ENCODE results near the gene SOX13.
"Not testable (repeated sequence)": the region's sequence is repeated elsewhere in the genome, so short reads cannot be mapped to it uniquely, and the experiment has no call there.

SOX13 gene

DNA sequence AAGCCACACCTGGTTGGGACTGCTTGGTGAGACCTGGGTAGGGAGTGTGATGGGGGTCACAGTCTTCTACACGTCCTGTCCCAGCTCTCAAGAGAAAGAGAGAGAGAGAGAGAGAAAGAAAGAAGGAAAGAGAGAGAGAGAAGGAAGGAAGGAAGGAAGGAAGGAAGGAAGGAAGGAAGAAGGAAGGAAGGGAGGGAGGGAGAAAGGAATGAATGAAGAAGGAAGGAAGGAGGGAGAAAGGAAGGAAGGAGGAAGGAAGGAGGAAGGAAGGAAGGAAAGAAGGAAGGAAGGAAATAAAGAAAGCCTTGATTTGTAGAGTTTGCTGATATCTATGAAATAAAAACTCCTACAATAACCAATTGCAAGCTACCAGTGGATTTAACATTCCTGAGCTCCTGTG is 28.5 kb upstream of the SOX13 start:
- Histone ChIP-seq H3K4me1 (ENCODE audit: insufficient read depth, low read length) (no peaks in the 10 kb centered on the region; the same call in 1 of the 2 replicates), H3K9me3 (ENCODE audit: control insufficient read depth, insufficient read depth, low read length) (no peaks in the 10 kb centered on the region), H3K36me3 (ENCODE audit: insufficient read depth, low read length) (no peaks in the 10 kb centered on the region; the same call in 1 of the 2 replicates), H3K9ac (ENCODE audit: low read depth, low read length) (no peak overlapping the region)

DNA sequence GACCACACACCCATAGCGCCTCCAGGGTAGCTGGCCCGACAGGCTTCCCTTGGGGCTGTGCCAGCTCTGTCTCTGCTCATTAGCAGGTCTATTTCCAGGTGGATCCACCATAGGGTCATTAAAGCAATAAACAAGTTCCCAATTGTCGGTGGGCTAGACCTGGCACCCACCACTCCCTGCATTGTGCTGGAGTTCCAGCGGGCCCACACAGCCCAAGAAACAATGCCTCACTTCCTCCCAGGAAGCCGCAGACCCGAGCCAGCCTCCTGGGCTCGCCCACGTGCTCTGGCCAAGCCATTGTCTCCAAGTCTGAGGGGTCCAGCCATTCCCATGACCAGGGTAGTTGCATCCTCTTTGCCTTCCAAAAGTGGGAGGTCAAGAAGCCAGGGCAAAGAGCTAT is 27.5 kb upstream of the SOX13 start:
- no peaks in the 10 kb centered on the region; the same call in 1 of the 2 replicates for H3K4me1 ChIP-seq (ENCODE audit: insufficient read depth, low read length)
- no peaks in the 10 kb centered on the region; the same call in 1 of the 2 replicates for H3K36me3 ChIP-seq (ENCODE audit: insufficient read depth, low read length)
- H3K9me3 ChIP-seq (ENCODE audit: control insufficient read depth, insufficient read depth, low read length): no peaks in the 10 kb centered on the region
- no peak overlapping the region for H3K9ac ChIP-seq (ENCODE audit: low read depth, low read length)

DNA sequence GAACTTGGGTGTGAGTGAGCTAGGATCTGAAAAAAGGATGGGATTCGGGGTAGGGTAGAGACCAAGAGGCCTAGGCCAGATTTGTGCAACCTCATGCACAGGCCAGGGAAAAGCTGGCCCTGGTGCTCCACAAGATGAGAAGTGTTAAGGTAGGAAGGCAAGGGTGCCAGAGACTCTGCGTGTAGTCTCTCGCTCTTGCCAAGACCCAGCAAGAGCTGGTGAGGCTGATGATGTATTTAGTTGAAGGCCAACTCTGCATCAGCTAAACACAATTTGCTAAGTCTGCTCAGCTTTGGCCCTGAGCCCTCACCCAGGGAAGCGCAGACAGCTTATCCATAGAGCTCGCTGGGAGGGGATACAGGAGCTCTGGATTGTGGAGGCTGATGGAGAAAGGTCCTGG is 26.6 kb upstream of the SOX13 start:
- Histone ChIP-seq H3K9me3 (ENCODE audit: control insufficient read depth, insufficient read depth, low read length) (no peaks in the 10 kb centered on the region), H3K36me3 (ENCODE audit: insufficient read depth, low read length) (no peaks in the 10 kb centered on the region; the same call in 1 of the 2 replicates), H3K9ac (ENCODE audit: low read depth, low read length) (no peak overlapping the region), H3K4me1 (ENCODE audit: insufficient read depth, low read length) (no peaks in the 10 kb centered on the region; the same call in 1 of the 2 replicates)

DNA sequence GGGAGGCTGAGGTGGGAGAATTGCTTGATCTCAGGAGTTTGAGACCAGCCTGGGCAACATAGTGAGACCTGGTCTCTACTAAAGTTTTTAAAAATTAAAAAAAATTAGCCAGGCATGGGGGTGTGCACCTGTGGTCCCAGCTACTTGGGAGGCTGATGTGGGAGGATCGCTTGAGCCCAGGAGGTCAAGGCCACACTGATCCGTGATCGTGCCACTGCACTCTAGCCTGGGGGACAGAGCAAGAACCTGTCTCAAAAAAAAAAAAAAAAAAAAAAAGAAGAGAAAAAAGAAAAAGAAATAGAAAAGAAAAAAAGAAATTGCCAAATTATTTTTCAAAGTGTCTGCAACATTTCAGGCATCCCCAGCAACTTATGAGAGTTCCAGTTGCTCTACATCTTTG is 24.1 kb upstream of the SOX13 start:
- not testable (repeated sequence) for H3K36me3 ChIP-seq (ENCODE audit: insufficient read depth, low read length); H3K9me3 ChIP-seq (ENCODE audit: control insufficient read depth, insufficient read depth, low read length); H3K4me1 ChIP-seq (ENCODE audit: insufficient read depth, low read length); H3K9ac ChIP-seq (ENCODE audit: low read depth, low read length)

DNA sequence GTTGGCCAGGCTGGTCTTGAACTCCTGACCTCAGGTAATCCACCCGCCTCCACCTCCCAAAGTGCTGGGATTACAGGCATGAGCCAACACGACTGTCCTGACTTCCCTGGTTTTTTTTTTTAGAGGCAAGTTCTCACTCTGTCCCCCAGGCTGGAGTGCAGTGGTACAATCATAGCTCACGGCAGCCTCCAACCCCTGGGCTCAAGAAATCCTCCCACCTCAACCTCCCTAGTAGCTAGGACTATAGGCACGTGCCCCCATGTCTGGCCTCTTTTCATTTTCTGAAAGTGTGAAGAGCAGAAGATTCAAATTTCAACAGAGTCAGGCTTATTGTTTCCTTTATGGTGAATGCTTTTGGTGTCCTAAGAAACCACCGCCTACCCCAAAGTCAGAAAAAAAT is 21.7 kb upstream of the SOX13 start:
- Histone ChIP-seq H3K4me1 (ENCODE audit: insufficient read depth, low read length) (no peaks in the 10 kb centered on the region), H3K9me3 (ENCODE audit: control insufficient read depth, insufficient read depth, low read length) (no peaks in the 10 kb centered on the region), H3K36me3 (ENCODE audit: insufficient read depth, low read length) (no peaks in the 10 kb centered on the region), H3K9ac (ENCODE audit: low read depth, low read length) (no peak overlapping the region)

DNA sequence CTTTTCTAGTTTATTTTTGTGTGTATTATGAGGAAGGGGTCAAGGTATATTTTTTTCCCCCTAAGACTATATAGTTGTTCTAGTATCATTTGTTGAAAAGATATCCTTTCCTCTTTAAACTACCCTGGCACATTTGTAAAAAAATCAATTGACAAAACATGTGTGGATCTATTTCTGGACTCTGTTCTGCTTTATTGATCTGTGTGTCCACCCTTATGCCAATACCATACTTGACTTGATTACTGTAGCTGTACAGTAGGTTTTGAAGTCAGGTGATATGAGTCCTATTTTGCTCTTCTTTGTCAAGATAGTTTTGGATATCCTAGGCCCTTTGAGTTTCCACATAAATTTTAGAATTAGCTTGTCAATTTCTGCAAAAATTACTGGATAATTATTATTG is 21.2 kb upstream of the SOX13 start:
- Histone ChIP-seq H3K9ac (ENCODE audit: low read depth, low read length) (no peak overlapping the region), H3K36me3 (ENCODE audit: insufficient read depth, low read length) (no peaks in the 10 kb centered on the region), H3K4me1 (ENCODE audit: insufficient read depth, low read length) (no peaks in the 10 kb centered on the region), H3K9me3 (ENCODE audit: control insufficient read depth, insufficient read depth, low read length) (no peaks in the 10 kb centered on the region)

DNA sequence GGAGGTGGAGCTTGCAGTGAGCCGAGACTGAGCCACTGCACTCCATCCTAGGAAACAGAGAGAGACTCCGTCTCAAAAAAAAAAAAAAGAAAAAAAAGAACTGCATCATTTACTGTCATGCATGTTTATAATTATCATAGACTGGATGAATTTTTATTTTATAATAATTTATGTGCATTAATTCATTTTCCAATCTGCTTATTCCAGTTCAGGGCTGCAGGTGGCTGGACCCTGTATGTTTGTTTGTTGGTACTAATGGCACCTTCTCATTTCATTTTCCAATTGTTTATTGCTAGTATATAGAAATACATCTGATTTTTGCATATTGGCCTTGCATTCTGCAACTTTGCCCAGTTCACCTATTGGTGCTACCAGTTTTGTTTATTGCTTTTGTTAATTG is 19.0 kb upstream of the SOX13 start:
- Histone ChIP-seq H3K4me1 (ENCODE audit: insufficient read depth, low read length) (no peaks in the 10 kb centered on the region), H3K36me3 (ENCODE audit: insufficient read depth, low read length) (no peaks in the 10 kb centered on the region), H3K9me3 (ENCODE audit: control insufficient read depth, insufficient read depth, low read length) (no peaks in the 10 kb centered on the region), H3K9ac (ENCODE audit: low read depth, low read length) (no peak overlapping the region)

DNA sequence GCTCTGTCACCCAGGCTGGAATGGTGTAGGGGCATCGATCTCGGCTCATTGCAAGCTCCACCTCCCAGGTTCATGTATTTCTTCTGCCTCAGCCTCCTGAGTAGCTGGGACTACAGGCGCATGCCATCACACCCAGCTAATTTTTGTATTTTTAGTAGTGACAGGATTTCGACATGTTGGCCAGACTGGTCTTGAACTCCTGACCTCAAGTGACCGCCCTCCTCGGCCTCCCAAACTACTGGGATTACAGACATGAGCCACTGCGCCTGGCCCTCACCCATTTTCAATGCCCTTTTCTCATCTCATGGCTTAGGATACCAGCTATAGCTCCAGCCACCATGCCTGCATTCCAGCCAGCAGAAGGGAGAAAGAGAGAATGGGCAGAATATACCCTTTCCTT is 12.9 kb upstream of the SOX13 start:
- H3K9me3 ChIP-seq (ENCODE audit: control insufficient read depth, insufficient read depth, low read length): no peaks in the 10 kb centered on the region
- H3K9ac ChIP-seq (ENCODE audit: low read depth, low read length): no peak overlapping the region
- H3K4me1 ChIP-seq (ENCODE audit: insufficient read depth, low read length): peaks cover 3% of the 10 kb centered on the region
- H3K36me3 ChIP-seq (ENCODE audit: insufficient read depth, low read length): no peaks in the 10 kb centered on the region

DNA sequence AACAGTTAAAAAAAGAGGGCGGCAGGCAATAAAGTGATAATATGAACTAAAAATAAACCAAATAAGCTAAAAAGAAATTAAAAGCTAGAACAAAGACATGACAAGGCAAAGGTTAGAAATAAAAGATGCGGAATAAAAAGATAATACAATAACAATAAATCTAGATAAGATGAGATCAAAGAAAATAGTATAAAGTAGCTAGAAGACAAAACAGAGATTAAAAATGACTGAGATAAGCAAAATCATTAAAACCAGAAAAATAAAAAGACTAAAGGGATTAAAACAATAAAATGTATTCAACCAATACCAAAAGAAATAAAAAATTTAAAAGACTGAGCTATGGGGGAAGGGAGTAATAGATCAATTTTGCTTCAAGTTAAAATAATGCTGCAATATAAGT is 10.8 kb upstream of the SOX13 start:
- H3K9ac ChIP-seq (ENCODE audit: low read depth, low read length): no peak overlapping the region
- H3K4me1 ChIP-seq (ENCODE audit: insufficient read depth, low read length): peaks cover 12% of the 10 kb centered on the region
- H3K36me3 ChIP-seq (ENCODE audit: insufficient read depth, low read length): no peaks in the 10 kb centered on the region
- H3K9me3 ChIP-seq (ENCODE audit: control insufficient read depth, insufficient read depth, low read length): no peaks in the 10 kb centered on the region

DNA sequence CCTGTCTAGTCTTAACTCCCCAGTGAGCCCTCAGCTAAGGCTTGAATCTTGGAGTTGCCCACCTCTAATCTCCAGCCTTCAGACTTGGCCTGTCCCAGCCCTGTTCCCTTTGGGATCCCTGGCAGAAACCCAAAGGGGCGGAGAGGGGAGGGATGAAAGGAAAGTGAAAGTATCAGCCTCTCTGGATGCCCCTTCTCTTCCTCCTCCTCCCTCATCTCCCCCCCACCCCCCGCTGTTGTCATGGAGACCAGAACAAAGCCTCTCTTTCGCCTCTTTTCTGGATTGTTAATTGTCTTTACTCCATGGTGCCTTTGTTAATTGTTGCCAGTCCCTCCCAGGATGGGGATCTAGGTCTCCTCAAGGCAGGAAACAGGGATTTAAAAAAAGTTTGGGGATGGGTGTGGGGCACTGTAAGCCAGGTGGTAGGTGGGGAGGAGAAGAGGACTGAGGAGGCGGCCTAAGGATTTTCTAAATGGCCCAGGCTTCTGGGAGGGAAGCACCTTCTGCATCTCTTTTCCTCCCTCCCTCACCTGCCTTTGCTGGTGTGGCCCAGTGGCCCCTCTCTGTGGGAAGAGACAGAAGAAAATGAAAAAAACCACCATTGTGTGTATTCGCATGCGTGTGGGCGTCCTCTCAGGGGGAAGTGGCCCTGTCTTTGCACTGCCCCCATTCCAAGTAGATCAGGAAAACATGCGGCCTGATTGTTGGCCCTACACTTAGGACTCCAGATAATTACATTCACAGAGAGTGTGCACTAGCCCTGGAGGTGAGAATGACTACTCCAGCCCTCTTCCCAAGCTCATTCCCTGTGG is 7.5 kb upstream of the SOX13 start:
- Histone ChIP-seq H3K9me3 (ENCODE audit: control insufficient read depth, insufficient read depth, low read length) (no peaks in the 10 kb centered on the region), H3K9ac (ENCODE audit: low read depth, low read length) (0 out of 2 replicates have a peak overlapping the region, but pooled peaks have one; percentile 2), H3K36me3 (ENCODE audit: insufficient read depth, low read length) (no peaks in the 10 kb centered on the region), H3K4me1 (ENCODE audit: insufficient read depth, low read length) (peaks cover 20% of the 10 kb centered on the region)

DNA sequence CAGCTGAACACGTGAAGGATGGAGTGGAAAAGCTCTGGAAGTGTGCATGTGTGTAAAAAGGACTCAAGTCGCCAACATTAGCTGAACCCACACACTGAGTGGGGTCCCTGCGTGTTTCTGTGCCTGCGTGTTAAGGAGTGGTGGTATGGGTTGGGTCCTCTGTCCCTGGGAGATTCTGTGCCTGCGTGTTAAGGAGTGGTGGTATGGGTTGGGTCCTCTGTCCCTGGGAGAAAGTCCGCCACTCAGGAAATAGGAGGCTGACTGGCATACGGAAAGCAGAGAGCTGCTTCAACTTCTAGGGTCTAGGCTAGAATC is 7.0 kb upstream of the SOX13 start:
- no peaks in the 10 kb centered on the region for H3K9me3 ChIP-seq (ENCODE audit: control insufficient read depth, insufficient read depth, low read length)
- H3K9ac ChIP-seq (ENCODE audit: low read depth, low read length): no peak overlapping the region
- no peaks in the 10 kb centered on the region for H3K36me3 ChIP-seq (ENCODE audit: insufficient read depth, low read length)
- H3K4me1 ChIP-seq (ENCODE audit: insufficient read depth, low read length): peaks cover 20% of the 10 kb centered on the region

DNA sequence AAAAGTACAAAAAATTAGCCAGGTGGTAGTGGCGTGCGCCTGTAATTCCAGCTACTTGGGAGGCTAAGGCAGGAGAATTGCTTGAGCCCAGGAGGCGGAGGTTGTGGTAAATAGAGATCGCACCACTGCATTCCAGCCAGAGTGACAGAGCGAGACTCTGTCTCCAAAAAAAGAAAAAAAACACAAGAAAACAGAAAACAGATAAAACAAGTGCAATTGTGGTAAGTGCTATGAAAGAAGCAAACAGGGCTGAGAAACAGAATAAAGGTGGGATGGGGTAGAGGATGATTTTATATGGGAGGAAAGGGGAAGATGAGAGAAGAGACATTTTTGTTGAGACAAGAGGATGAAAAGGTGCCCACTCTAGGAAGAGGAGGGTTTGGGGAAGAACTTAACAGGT is 5.0 kb upstream of the SOX13 start:
- H3K9me3 ChIP-seq (ENCODE audit: control insufficient read depth, insufficient read depth, low read length): no peaks in the 10 kb centered on the region
- H3K9ac ChIP-seq (ENCODE audit: low read depth, low read length): no peak overlapping the region
- H3K36me3 ChIP-seq (ENCODE audit: insufficient read depth, low read length): no peaks in the 10 kb centered on the region
- H3K4me1 ChIP-seq (ENCODE audit: insufficient read depth, low read length): peaks cover 20% of the 10 kb centered on the region

DNA sequence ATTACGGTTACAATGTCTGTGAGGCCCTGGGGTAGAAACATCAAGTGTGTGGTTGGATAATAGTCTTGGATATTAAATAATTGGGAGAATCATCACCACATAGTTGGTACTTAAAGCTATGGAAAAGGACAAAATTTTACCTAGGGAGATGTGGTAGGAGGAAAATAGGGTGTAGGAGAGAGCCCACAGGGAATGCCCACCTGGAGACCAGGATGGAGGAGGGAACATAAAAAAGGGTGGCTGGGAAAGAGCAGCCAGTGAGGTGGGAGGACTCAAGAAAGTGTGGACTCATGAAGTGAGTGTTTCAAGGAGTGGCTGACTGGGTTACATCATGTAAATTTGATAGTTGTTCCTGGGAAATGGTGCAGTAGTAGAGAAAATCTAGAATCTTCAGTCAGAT is 3.0 kb upstream of the SOX13 start:
- Histone ChIP-seq H3K36me3 (ENCODE audit: insufficient read depth, low read length) (no peaks in the 10 kb centered on the region), H3K4me1 (ENCODE audit: insufficient read depth, low read length) (peaks cover 18% of the 10 kb centered on the region), H3K9ac (ENCODE audit: low read depth, low read length) (no peak overlapping the region), H3K9me3 (ENCODE audit: control insufficient read depth, insufficient read depth, low read length) (no peaks in the 10 kb centered on the region)

DNA sequence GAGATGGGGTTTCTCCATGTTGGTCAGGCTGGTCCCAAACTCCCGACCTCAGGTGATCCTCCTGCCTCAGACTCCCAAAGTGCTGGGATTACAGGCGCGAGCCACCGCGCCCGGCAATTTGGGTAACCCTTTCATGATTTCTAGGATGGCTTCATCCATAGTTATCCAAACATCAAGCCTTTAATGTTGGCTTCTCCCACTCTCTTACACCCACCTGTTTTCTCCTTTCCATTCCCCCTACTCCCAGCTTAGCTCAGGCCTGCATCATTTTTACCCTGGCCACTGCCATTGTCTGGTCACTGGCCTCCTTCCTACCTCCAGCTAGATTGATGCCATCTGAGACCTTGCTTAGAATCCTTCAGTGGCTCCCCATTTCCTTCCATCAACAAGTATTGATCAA is 2.0 kb upstream of the SOX13 start:
- H3K36me3 ChIP-seq (ENCODE audit: insufficient read depth, low read length): no peaks in the 10 kb centered on the region
- H3K9me3 ChIP-seq (ENCODE audit: control insufficient read depth, insufficient read depth, low read length): no peaks in the 10 kb centered on the region
- no peak overlapping the region for H3K9ac ChIP-seq (ENCODE audit: low read depth, low read length)
- H3K4me1 ChIP-seq (ENCODE audit: insufficient read depth, low read length): peaks cover 18% of the 10 kb centered on the region

DNA sequence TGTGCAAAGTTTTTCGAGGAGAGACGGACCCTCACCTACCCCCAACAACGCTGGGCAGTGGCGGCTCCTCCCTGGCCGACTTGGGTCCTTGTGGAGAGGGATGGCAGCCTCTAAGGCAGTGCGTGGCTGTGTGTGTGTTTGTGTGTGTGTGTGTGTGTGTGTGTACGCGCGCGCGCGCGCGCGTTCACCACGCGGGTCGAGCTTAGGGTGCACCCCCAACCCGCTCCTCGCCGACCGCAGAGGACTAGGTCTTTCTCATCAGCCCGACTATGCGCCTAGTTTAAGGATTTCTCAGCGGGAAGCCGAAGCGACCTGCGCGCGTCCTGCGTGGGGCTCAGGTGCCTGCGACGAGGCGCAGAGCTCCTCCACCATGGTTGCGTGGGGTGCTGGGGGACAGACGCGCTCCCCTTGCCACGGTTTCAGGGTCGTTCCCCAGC is 940 bp downstream of the SOX13 start:
- Histone ChIP-seq H3K4me1 (ENCODE audit: insufficient read depth, low read length) (peaks cover 31% of the 10 kb centered on the region), H3K9me3 (ENCODE audit: control insufficient read depth, insufficient read depth, low read length) (no peaks in the 10 kb centered on the region), H3K36me3 (ENCODE audit: insufficient read depth, low read length) (no peaks in the 10 kb centered on the region), H3K9ac (ENCODE audit: low read depth, low read length) (peak overlapping the region; percentile 96)

All from ES-I3 (cell line).